Muscle of back (tissue), 11 donors: ENCODE measurements around the gene EEF1B2. TPM values are rescaled to one million over a fixed set of nuclear protein-coding genes. Genes with fewer than 3 reads are reported as not detected.
"Not testable (repeated sequence)": the region's sequence is repeated elsewhere in the genome, so short reads cannot be mapped to it uniquely, and the experiment has no call there.

Source experiments
- DNase-seq, 3 donors: peaks; one replicate each; pipeline versions ENCODE4 v3.0.0 to v3.0.0-alpha.2; 2013
- polyA plus RNA-seq, 10 donors: library from polyadenylated mRNA; unstranded; fragments of 120-200 nt; gene quantifications; one replicate each; pipeline ENCODE4 v1.2.1, GENCODE V29; 2013; ENCODE audit not compliant: insufficient read length in 10 of 10

Gene EEF1B2
- polyA plus RNA-seq, 10 donors: 875 to 1,127 (median 974) TPM

DNA sequence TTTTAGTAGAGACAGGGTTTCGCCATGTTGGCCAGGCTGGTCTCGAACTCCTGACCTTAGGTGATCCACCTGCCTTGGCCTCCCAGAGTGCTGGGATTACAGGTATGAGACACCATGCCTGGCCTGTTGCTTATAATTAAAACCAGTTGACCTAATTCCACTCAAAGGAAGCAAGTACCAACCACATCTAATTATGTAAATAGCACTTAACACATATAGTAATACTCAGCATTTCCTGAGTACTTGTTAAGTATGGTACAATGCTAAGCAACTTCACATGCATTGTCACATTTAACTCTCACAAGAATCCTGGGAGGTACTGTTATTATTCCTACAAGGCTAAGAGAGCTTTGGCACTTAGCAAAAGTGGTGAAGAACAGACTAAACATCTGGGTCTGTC, 47.6 kb downstream of the EEF1B2 start:
- DNase-seq: not testable (repeated sequence)

DNA sequence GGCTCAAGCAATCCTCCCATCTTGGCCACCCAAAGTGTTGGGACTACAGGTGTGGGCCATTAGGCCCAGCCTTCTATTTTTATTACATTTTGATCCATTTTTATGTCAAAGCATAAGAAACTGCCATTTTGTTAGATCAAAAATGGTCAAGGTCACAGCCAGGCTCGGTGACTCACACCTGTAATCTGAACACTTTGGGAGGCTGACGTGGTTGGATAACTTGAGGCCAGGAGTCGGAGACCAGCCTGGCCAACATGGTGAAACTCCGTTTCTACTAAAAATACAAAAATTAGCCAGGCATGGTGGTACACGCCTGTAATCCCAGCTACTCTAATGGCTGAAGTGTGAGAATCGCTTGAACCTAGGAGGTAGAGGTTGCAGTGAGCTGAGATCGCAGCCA, 49.2 kb downstream of the EEF1B2 start:
- no peak for DNase-seq

DNA sequence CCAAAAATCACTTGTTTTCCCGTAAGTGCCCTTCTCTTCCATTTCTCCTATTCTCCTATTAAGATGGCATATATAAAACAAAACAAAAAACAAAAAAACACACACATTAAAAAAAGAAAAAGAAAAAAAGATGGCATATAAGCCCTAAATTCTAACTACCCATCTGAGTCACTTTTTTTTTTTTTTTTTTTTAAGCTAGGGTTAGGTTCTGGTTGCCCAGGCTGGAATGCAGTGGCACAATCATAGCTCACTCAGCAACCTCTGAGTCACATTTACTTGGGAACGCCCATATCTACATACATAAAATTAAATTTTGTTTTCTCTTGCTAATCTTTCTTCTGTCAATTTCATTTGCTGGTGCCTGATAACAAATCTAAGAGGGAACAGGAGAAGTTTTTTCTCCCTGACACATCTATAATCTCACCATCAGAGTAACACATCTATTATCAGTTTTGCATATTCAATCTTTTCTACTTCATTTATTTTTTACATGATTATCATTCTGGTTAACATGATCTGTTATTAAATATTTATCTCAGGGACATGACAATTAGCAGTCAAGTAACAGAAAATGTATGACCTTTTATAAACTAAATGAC, 52.1 kb downstream of the EEF1B2 start:
- no peak for DNase-seq

Other genes with a start within 250 kb of the EEF1B2 start
- 1 to 10 TPM; 5.7 to 9.8 (median 7.6) TPM for gene INO80D, start 73.7 kb upstream of the EEF1B2 start, polyA plus RNA-seq
- gene NDUFS1, start 451 bp upstream of the EEF1B2 start, polyA plus RNA-seq: 10 to 100 TPM; 61.6 to 81.6 (median 71.8) TPM
- gene ZDBF2, start 114.8 kb downstream of the EEF1B2 start, polyA plus RNA-seq: 10 to 100 TPM in 5 of 10 donors, 1 to 10 TPM in 5; 7.2 to 14.4 (median 10.2) TPM